Smooth muscle cell (in vitro differentiated cells): Measurements from ENCODE around the gene IAH1. TPM values are rescaled to one million over a fixed set of nuclear protein-coding genes. Genes with fewer than 3 reads are reported as not detected.

Experiments
- DNase-seq: peaks from one replicate; lab custom pipeline; 2025; ENCODE audit not compliant: unreplicated experiment; lab: John Stamatoyannopoulos, UW
- H2AFZ ChIP-seq: fragments of 200-600 bp; sonication (generic); 2 replicates; pipeline ENCODE4 v1.6.0; 2016; ENCODE audit warnings: antibody characterized with exemption, low read depth, mild to moderate bottlenecking
- H3F3A ChIP-seq: fragments of 200-600 bp; sonication (generic); 2 replicates; pipeline ENCODE4 v1.6.0; 2017; ENCODE audit warnings: antibody characterized with exemption, low read depth
- H3K27ac ChIP-seq: fragments of 200-600 bp; sonication (generic); 2 replicates; pipeline ENCODE4 v1.5.1; 2016; ENCODE audit warnings: low read depth, mild to moderate bottlenecking
- H3K27me3 ChIP-seq: fragments of 200-600 bp; sonication (generic); 2 replicates; pipeline ENCODE4 v1.6.1; 2016; ENCODE audit warnings: low read depth, mild to moderate bottlenecking
- H3K36me3 ChIP-seq: fragments of 200-600 bp; sonication (generic); 2 replicates; pipeline ENCODE4 v1.5.1; 2016; ENCODE audit warnings: low read depth
- H3K4me1 ChIP-seq: fragments of 200-600 bp; sonication (generic); 2 replicates; pipeline ENCODE4 v1.5.1; 2016; ENCODE audit warnings: low read depth
- H3K4me2 ChIP-seq: fragments of 200-600 bp; sonication (generic); 2 replicates; pipeline ENCODE4 v1.6.0; 2016; ENCODE audit warnings: mild to moderate bottlenecking
- H3K4me3 ChIP-seq: fragments of 200-600 bp; sonication (generic); 2 replicates; pipeline ENCODE4 v1.5.1; 2016; ENCODE audit warnings: mild to moderate bottlenecking
- H3K79me2 ChIP-seq: fragments of 200-600 bp; sonication (generic); 2 replicates; pipeline ENCODE4 v1.6.0; 2016; ENCODE audit warnings: low read depth, mild to moderate bottlenecking
- H3K9ac ChIP-seq: fragments of 200-600 bp; sonication (generic); 2 replicates; pipeline ENCODE4 v1.6.0; 2016; ENCODE audit warnings: low read depth
- H3K9me3 ChIP-seq: fragments of 200-600 bp; sonication (generic); replicated peaks from 2 replicates; pipeline ENCODE4 v1.5.1; 2016; ENCODE audit warnings: low read depth
- H4K20me1 ChIP-seq: fragments of 200-600 bp; sonication (generic); 2 replicates; pipeline ENCODE4 v1.6.0; 2016; ENCODE audit warnings: low read depth
- CTCF ChIP-seq: fragments of 200-600 bp; sonication (generic); IDR thresholded peaks from 2 replicates; pipeline ENCODE4 v1.5.1; 2017; ENCODE audit warnings: borderline replicate concordance, mild to moderate bottlenecking, antibody characterized with exemption; ENCODE audit not compliant: insufficient read depth, poor library complexity, severe bottlenecking
- WGBS: methylation state at CpG from one replicate; pipeline ENCODE4 v1.1.7; 2016; ENCODE audit warnings: low lambda C conversion rate; 5-methylcytosine and 5-hydroxymethylcytosine counted together
- polyA plus RNA-seq: library from polyadenylated mRNA; unstranded; fragments of >200 nt; fragmentation: Nextera tagmentation; extraction: Ambion mirVana; gene quantifications from 2 replicates; pipeline ENCODE4 v1.2.1, GENCODE V29; 2016
- total RNA-seq: library from RNA; depleted of rRNA; stranded (reverse); fragments of >200 nt; gene quantifications from 2 replicates; pipeline ENCODE4 v1.2.3, GENCODE V29; 2014

Gene IAH1
- total and polyA plus RNA-seq, 2 experiments from 2014 or later, result 40.8 to 73.7 TPM

GRCh38 chr2:9443526-9443925 lies 30.8 kb upstream of the IAH1 start:
- no peak overlapping the region for H2AFZ ChIP-seq
- H3K27ac ChIP-seq, result no peak overlapping the region
- H3K4me2 ChIP-seq, result no peak overlapping the region
- H3K4me1 ChIP-seq, result no peaks in the 10 kb centered on the region
- no peaks in the 10 kb centered on the region for H3K27me3 ChIP-seq
- no peak overlapping the region for H3K9ac ChIP-seq
- H3K9me3 ChIP-seq, result no peaks in the 10 kb centered on the region
- H3F3A ChIP-seq, result no peaks in the 10 kb centered on the region
- no peak for TF ChIP-seq CTCF
- H3K79me2 ChIP-seq, result no peaks in the 10 kb centered on the region
- 92% methylated on average over 5 of the region's 5 CpGs for WGBS
- H4K20me1 ChIP-seq, result no peaks in the 10 kb centered on the region
- H3K4me3 ChIP-seq, result no peak overlapping the region
- peaks cover 12% of the 10 kb centered on the region for H3K36me3 ChIP-seq
- no peak for DNase-seq

- H3K27me3 ChIP-seq, result no peaks in the 10 kb centered on the region
- no peak overlapping the region for H3K4me3 ChIP-seq
- H3K9me3 ChIP-seq, result no peaks in the 10 kb centered on the region
- H3K9ac ChIP-seq, result no peak overlapping the region
- H3K36me3 ChIP-seq, result peaks cover 7% of the 10 kb centered on the region
- H3K79me2 ChIP-seq, result no peaks in the 10 kb centered on the region
- WGBS, result 90% methylated on average over 7 of the region's 7 CpGs
- H3K4me1 ChIP-seq, result no peaks in the 10 kb centered on the region
- no peak overlapping the region for H3K27ac ChIP-seq
- H3F3A ChIP-seq, result no peaks in the 10 kb centered on the region
- no peak overlapping the region for H2AFZ ChIP-seq
- TF ChIP-seq CTCF, result no peak
- H4K20me1 ChIP-seq, result no peaks in the 10 kb centered on the region
- no peak for DNase-seq
- H3K4me2 ChIP-seq, result no peak overlapping the region
These were observed 29.3 kb upstream of the IAH1 start for GRCh38 chr2:9445089-9445488.

GRCh38 chr2:9451231-9451630 lies 23.1 kb upstream of the IAH1 start:
- no peak overlapping the region for H2AFZ ChIP-seq
- H3K27ac ChIP-seq, result no peak overlapping the region
- H3K4me1 ChIP-seq, result no peaks in the 10 kb centered on the region
- no peak overlapping the region for H3K4me3 ChIP-seq
- no peaks in the 10 kb centered on the region for H3K9me3 ChIP-seq
- H3K9ac ChIP-seq, result no peak overlapping the region
- H3K79me2 ChIP-seq, result no peaks in the 10 kb centered on the region
- WGBS, result 92% methylated on average over 1 of the region's 1 CpG
- H3K4me2 ChIP-seq, result no peak overlapping the region
- TF ChIP-seq CTCF, result no peak
- no peak for DNase-seq
- no peaks in the 10 kb centered on the region for H4K20me1 ChIP-seq
- no peaks in the 10 kb centered on the region for H3K27me3 ChIP-seq
- no peaks in the 10 kb centered on the region for H3F3A ChIP-seq
- no peaks in the 10 kb centered on the region for H3K36me3 ChIP-seq

GRCh38 chr2:9460441-9461017 lies 13.8 kb upstream of the IAH1 start:
- no peak for TF ChIP-seq CTCF
- Histone ChIP-seq H3K4me3 (no peak overlapping the region), H3K4me2 (no peak overlapping the region), H3F3A (no peaks in the 10 kb centered on the region), H2AFZ (no peak overlapping the region), H3K9ac (no peak overlapping the region), H3K27me3 (no peaks in the 10 kb centered on the region), H3K36me3 (no peaks in the 10 kb centered on the region), H3K79me2 (no peaks in the 10 kb centered on the region), H3K9me3 (no peaks in the 10 kb centered on the region), H4K20me1 (no peaks in the 10 kb centered on the region), H3K4me1 (no peaks in the 10 kb centered on the region), H3K27ac (no peak overlapping the region)
- 96% methylated on average over 3 of the region's 3 CpGs for WGBS
- DNase-seq, result no peak
